GM19239 (cell line): Measurements from ENCODE around the gene NKAIN2.

Source experiments
- DNase-seq: peaks from one replicate; pipeline ENCODE4 v3.0.0; 2011; ENCODE audit warnings: low spot score; ENCODE audit not compliant: insufficient read length
- FAIRE-seq: peaks from 2 replicates; lab custom pipeline; 2011; peaks lifted over from hg19 to GRCh38; lab: Jason Lieb, UNC

The NKAIN2 gene

DNA sequence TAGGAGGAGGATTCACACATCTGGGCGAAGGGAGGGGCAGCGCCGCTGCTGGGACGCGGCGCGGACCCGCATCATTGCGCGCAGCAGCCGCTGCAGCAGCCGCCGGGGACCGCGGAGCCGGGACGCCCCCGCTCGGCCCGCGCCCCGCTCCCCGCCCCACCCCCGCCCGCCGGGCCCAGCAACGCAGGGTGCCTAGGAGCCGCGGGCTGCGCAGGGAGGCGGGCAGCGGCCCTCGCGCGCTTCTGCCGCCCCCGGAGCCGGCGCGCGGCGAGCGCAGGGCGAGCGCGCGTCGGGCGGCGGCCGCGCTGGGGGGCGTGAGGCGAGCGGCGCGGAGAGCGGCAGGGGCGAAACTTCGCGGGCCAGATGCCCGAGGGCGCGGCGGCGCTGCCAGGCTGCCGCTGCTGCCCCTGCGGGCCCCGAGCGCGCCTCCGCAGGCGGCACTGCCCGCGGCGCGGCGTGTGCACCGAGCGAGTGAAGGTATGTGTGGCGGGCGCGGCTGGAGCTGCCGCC lies at the start of gene NKAIN2:
Gene NKAIN2 (plus strand): TSS at position 362 of the 510 bp plus-strand sequence.
- FAIRE-seq = no peak
- DNase-seq = peak; percentile 12

DNA sequence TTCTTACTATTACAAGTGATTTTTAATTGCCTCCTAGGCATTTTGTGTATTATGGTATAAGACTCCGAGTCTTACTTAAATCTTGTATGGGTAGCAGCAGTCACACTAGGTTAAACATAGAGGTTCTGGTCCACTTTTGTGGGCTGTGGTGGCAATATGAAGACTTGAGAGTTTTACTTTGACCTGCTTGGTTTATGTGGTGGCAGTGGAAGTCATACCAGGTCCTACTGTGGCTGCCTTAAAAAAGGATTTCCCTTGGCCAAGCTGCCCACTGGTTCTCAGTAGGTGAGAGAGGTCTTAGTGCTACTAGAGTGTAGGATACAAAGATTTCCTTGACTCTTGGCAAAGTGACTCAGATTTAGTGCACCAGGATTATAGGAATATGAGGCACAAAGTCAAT lies 44.2 kb upstream of the NKAIN2 start:
- FAIRE-seq (no peak), DNase-seq (no peak)

DNA sequence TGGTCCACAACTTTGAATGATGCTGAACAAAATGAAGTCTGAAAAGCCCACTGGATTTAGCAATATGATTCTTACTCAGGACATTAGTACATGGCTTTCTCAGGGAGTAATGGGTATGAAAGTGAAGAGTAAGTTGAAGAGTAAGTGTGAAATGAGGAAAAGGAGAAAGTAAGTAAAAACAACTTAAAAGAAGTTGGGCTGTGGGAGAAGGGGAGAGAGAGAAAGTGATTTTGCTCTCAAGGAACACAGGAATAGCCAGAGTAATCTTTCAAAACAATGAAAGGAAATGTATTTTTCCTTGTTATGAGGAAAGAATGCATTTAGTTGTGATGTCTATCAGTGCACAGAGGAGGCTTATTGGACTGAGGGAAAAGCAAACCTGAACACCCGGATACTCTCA lies 39.8 kb upstream of the NKAIN2 start:
- DNase-seq (no peak), FAIRE-seq (no peak)

DNA sequence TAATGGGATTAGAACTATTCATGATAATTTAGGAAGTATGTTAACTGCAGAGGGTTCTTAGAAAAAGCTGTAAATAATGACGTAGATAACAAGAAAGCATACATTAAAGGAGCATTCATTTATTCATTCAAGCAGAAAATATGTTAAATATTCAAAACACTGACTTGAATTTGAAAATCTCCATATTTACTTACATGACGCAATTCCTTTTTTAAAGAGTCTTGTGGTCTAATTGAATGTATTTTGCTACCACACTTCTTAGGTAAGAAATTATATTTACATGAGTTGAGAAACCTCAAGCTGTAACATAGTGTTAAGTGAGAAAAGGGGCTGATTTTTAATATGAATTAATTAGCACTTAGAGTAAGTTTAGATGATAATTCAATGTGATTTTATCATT lies 38.9 kb upstream of the NKAIN2 start:
- no peak for DNase-seq

DNA sequence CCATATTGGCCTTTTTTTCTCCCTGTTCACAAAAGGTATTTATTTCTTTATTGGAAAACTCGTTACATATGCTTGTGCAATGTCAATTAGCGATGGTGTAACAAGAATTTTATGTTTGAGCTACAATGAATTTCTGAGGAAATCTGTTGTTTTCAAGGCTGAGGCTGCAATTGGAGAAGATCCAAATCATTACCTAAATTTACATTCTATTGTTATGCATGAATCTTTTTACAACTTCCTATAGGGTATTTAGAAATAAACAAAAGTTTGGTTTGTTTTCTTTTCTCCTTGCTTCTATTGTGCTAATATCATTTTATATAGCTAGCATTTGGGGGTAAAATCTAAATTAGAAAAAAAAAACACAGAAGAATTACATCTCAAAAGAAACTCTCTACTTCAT lies 34.7 kb upstream of the NKAIN2 start:
- DNase-seq = no peak
- FAIRE-seq = no peak

More for the DNA sequence above, 38.9 kb upstream of the NKAIN2 start:
- no peak for FAIRE-seq

DNA sequence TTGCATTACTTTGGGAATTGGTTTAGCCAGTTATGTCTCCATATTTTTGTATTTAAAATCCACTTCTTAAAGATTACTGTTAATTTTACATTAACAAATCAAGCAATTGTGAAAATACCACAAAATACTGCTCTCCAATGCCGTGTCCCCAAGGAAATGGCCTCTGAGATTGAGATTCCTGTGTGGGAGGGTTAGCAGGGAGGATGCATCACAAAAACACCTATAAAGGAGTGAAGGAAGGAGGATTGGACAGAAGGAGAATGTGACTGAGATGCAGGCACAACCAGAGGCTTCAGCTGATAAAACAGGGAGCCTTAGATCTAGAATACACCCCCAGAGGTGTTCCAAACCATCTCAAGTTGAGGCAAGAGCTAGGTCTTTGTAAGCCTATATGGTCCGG lies 34.2 kb upstream of the NKAIN2 start:
- DNase-seq (no peak), FAIRE-seq (no peak)

DNA sequence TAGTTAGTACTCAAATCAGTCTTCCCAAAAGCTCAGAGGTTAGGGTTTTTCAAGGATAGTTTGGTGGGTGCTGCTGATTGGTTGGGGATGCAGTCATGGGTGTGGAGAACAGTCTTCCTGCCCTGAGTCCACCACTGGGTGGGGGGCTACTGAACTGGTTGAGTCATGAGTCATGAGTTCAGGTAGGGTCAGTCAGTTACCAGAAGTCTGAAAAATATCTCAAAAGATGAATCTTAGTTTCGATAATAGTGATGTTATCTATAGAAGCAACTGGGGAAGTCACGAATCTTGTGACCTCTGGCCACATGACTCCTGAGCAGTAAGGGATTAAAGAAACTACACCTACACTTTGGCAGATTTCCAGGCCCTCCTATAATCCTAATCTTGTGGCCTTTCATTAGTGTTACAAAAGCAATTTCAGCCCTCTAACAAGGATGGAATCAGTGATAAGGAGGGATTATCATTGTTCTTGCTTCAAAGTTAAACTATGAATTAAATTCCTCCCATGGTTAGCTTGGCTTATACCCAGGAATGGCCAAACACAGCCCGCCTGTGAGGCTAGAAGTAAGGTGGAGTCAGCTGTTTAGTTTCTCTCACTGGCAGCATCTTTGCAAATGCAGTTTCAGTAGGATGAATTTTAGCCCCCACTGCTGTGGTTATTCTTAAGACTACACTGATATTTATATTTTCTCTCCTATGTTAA lies 33.3 kb upstream of the NKAIN2 start:
- DNase-seq (no peak), FAIRE-seq (peak; percentile 11)

DNA sequence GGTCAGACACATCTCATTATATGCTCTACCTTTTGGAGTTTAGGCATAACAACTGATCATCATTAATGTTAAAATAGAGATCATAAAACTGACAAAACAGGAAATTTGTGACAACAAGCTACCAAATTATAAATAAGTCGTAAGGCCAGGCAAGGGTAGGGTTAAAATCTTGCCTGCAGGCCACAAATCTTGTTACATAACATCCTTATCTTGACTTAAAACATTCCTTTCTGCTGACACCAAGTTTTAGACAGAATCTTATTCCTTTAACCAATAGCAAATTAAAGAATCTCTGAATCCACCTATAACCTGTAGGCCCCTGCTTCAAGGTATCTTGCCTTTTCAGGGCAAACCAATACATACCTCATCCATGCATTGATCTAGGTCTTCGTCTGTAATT lies 32.5 kb upstream of the NKAIN2 start:
- FAIRE-seq (no peak), DNase-seq (no peak)

DNA sequence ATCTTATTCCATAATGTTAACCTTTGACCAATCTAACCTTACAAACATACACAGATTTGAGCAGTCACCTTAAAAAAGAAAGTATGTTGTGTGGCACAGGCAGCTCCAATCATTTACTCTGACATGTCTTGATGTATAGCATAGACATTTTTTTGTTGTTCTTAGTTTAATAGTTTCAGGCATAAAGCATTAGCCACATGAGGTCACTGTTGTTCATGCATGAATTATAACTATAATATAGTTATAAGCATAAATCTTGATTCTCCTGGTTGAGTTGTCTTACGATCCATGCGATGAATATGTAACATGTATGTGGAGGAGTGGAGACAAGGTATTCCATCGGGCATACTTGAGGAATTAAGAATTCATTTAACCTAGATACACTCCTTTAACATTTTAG lies 26.1 kb upstream of the NKAIN2 start:
- DNase-seq (no peak), FAIRE-seq (no peak)

DNA sequence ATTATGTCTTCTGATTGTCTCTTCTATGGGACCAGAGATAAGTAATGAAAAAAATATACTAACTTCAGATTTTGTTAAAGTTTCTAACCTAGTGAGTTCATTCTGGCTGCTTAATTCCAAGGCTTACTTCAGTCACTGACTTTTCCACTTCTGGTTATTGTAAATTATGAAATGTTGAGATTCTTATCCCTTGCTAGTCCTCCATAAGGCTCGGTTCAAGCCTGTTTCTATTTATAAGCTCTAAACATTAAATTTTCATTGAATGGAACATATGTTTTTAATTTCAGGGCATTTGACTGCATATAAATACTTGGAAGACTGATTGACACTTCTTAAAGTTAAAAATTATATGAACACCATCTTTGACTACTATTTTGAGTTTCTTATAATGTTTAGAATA lies 23.6 kb upstream of the NKAIN2 start:
- FAIRE-seq (no peak), DNase-seq (no peak)

DNA sequence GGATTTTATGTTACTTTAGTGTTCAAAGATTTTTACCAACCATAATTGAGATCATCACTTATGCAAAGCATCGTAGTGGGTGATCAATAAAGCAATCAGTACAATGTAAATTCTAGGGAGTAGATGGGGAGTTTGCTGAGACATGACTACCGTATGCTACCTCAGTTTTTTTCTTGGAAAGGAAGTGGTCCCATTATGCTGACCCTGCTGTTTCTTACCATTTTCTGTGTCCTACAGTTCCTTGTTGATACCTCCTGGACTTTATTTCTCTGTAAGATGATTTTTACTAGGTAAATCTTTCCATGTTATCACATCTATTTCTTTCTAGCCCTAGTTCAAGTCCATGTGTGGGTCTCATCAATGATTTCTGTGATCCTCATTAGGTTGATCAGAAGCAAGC lies 19.3 kb upstream of the NKAIN2 start:
- DNase-seq = no peak
- FAIRE-seq = no peak

DNA sequence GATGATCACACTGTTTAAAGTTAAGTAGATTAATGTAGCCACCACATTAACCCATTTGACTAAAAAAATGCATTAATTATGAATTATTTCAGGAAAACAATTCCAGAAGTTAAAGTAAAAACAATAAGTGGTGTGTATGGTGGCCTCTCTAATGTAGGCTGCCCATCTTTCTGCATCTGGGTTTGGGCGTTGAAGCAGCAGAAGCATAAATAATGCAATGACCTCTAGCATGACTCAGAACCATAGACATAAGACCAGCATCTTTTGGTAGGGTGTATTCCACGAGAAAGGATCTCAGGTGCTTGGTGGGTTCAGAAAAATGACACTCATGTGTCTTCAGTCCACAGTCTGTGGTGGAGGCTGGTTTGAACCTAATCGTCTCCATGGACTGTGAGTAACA lies 18.6 kb upstream of the NKAIN2 start:
- FAIRE-seq (no peak), DNase-seq (no peak)

DNA sequence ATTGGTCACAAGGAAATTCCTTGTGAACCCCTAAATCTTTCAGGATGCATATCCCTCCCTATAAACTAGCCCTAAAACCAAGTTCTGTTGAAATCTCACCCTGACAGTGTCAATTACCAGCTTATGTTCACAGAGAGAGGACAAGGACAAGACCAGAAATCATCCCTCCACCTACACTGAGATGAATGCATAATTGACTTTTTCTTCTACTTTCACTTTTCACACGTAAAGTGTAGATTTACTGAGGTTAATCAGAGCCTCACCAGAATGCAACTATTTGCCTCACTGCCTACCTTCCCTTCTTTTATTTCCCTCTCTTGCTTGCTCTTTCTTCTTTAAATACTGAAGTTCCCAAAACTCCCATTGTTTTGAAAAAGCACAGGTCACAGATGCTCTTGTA lies 15.3 kb upstream of the NKAIN2 start:
- FAIRE-seq = no peak
- DNase-seq = no peak

DNA sequence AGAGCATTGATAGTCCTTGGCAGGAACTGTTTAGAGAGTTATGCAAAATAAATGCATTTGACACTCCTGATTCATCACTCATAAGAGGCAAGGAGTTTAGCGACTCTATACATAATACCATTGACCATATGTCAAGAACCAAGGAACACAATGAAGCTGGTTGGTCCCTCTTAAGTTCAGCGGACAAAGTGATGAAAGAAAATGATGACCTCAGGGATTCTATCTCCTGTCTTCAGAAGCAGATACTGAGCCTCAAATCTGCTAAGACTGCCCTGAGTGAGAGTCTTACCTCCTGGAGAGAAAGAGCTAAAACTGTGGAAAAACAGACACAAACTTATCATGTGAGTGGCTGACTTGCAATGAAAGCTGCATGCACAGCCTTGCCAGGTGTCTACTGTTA lies 9.5 kb upstream of the NKAIN2 start:
- DNase-seq = no peak
- FAIRE-seq = no peak

DNA sequence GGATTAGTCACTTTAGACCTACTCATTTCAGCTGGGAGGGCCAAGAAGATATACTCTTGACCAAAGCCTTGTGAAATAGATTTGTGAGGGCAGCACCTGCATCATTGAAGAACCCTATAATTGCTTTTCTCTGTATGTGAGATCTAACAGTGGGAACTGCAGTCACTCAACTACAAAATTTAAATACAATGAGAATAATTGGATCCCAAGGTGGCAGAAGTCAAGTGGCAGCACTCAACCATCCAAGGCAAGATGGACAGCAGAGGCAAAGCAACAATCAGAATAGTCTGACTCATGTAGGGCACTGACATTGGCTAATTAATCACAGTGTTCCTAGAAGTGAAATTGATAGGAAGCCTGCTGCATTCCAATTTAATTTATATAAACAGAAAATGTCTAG lies 8.9 kb upstream of the NKAIN2 start:
- DNase-seq = no peak
- FAIRE-seq = no peak

DNA sequence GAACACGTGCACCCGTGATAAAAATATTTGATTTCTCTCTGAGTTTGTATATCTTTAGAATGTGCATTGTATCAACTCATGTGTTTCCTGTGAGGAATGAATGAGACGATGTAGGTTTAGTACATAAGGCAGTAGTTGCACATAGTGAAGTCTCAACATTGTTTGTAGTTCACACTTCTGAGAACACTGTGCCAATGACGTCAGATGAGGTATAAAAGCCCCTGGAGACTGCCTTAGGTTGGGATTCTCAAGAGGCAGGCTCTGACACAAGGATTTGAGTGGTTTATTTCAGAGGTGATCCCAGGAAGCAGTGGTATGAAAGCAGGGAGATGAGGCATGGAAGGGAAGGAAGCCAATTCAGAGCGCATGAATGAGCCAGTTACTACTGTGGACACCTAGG lies 2.6 kb upstream of the NKAIN2 start:
- FAIRE-seq = no peak
- DNase-seq = no peak

DNA sequence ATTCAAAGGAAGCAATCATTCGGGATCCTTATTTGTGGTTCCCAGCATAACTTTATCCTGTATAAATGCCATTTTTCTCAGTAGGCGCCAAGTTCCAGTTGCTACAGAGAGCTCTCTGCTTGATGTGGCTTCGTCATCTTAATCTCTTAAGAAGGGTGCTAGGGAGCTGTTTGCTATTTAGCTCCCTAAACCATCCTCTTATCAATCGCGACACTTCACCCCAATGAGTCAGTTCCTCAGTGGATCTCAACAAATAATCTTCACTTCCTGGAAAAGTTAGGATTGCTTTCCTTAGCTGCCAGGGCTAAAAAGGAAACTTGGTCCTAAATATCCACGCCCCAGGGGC lies 1.3 kb upstream of the NKAIN2 start:
- no peak for FAIRE-seq
- no peak for DNase-seq

DNA sequence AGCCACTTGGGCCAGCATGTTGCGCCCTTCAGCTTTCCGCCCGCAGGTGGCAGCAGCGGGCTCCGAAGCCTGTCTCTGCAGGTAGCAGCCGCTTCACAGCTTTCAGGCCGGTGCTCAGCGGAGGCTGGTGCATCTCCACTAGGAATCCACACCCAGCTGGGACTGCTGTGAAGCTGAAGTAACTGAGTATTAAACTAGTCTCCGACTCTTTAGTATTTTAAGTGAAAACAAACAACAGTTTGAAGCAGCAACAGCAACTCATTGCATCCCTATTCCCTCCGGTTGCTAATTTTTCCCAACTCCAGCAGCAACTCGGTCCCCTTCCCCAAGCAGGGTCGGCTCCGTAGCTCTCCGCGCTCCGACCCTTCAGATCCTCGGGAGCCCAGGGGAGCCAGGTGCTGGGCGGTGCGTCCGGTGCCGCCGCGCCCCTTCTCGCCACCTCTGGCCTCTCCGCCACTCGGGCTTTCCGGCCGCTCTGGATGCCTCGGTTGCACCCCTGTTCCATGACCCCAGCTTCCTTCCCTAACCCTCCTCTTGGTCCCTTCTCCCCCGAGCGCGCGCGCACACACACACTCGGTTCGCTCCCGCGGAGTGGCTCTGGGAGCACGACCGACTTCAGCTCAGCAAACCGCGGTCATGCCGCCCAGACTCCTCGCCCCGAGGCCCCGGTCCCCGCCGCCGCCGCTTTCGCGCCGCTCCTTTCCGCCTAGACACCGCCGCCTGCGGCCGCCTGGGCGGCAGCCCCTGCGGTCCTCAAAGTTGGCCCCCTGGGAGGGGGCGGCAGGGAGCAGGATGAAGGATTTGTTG lies 765 bp upstream of the NKAIN2 start:
- peak; percentile 91 for DNase-seq

DNA sequence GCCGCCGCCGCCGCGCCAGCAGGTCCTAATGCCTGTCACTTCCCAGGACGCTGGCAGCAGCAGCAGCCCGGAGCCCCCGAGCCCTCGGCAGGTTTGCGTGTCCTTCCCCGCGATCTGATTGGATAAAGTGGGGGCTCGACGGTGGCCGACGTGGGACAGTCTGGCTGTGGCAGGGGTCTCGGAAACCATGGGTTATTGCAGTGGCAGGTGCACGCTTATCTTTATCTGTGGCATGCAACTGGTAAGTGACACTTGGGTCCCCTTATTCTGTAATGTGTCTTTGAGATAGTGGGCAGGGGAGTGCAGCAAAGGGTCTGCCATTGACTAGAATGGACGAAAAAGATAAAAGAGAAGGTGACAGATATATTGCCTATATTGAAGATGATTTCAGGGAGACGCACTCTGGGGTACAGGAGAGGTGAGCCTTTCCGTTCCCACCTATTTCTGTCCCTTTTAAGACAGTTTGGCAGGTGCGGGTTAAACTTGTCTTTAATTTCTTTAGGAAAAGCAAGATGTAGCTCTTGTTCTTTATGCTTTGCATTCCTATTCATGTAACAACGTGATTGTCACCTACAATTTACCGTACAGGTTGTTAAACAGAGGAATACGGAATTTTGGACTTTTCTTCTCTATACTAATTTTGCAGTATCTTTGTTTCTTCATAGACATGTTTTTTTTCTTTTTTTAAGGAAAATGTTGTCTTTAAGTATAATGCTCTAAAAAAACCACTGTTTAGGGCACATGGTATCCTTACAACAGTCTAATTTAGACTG lies 535 bp downstream of the NKAIN2 start:
- DNase-seq (peak; percentile 5), FAIRE-seq (no peak)

More for the DNA sequence above, 765 bp upstream of the NKAIN2 start:
- FAIRE-seq = peak; percentile 93

DNA sequence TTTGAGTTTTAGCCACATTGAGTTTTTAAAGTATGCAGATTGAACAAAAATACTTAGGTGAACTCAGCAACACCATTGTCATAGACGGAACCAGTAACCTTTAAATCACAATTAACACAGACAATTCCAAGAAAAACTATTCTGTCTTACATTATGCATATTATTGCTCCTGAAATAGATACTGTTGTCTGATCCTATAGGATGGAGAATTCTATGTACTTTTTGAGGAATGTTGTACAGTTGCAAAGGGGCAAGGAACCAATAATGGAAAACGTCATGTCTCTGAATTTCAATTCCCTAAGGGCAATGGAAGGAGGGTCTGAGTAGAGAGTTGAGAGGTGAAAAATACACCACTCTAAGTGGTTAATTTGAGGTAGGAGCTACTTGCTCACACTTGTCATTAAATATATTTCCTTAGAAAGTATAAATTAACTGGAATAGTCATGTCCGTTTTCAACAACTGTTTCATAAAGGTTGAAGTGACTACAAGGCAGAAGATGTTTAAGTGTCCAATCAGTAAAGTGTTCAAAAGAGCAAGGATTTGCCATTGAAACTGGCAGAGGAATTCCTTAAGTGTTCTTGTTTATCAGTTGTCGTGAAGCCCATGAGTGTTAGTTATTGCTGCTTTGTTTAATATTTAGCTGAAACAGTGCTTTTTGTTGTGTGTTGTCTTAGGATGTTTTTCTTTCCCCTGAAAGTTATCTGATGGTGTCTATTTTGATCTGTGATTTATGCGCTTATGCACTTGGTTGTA lies 1.3 kb downstream of the NKAIN2 start:
- DNase-seq = no peak
- no peak for FAIRE-seq
